Measurements from ENCODE around the gene C19orf25. TPM values are rescaled to one million over a fixed set of nuclear protein-coding genes. Genes with fewer than 3 reads are reported as not detected.

C19orf25 gene
- polyA plus RNA-seq, 1 donor from 2014 or later: 80.2 TPM

DNA sequence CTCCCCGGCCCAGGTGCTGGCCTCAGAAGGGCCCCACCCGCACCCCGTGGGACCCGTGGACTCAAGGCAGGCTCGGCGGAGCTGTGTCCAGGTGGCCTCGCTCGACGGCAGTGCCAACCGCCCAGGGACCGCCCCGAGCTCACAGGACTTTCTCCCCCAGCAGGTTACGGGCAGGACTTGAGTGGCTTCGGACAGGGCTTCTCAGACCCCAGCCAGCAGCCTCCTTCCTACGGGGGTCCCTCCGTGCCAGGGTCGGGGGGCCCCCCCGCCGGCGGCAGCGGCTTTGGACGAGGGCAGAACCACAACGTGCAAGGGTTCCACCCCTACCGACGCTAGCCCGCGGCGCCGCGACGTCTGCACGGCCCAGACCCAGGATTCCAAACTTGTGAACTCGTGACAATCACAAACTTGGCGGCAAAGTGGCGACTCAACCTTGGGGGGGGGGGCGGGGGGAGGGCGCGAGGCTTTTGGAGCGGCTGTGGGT lies 44.4 kb downstream of the C19orf25 start:
- H3K27ac ChIP-seq (ENCODE audit: low read length): no peak overlapping the region

DNA sequence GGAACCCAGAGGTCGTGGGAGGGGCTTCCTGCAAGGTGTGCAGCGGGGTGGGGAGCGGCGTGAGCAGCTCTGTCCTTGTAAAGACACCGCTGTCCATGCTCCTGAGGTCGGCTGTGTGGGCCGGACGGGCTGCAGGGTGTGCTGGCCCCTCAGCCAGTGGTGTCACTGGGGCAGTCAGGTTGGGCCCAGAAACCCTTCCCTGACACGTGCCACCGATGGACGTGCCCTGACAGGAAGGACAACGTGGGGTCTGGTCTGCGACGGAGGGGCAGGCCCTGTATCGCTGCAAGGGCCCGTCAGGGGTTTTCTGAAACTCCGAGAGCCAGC lies 45.0 kb downstream of the C19orf25 start:
- no peak for TF ChIP-seq EP300 (conservative IDR thresholded peaks at IDR 0.05; ENCODE audit: poor library complexity, severe bottlenecking)
- TF ChIP-seq, protein P1, sequence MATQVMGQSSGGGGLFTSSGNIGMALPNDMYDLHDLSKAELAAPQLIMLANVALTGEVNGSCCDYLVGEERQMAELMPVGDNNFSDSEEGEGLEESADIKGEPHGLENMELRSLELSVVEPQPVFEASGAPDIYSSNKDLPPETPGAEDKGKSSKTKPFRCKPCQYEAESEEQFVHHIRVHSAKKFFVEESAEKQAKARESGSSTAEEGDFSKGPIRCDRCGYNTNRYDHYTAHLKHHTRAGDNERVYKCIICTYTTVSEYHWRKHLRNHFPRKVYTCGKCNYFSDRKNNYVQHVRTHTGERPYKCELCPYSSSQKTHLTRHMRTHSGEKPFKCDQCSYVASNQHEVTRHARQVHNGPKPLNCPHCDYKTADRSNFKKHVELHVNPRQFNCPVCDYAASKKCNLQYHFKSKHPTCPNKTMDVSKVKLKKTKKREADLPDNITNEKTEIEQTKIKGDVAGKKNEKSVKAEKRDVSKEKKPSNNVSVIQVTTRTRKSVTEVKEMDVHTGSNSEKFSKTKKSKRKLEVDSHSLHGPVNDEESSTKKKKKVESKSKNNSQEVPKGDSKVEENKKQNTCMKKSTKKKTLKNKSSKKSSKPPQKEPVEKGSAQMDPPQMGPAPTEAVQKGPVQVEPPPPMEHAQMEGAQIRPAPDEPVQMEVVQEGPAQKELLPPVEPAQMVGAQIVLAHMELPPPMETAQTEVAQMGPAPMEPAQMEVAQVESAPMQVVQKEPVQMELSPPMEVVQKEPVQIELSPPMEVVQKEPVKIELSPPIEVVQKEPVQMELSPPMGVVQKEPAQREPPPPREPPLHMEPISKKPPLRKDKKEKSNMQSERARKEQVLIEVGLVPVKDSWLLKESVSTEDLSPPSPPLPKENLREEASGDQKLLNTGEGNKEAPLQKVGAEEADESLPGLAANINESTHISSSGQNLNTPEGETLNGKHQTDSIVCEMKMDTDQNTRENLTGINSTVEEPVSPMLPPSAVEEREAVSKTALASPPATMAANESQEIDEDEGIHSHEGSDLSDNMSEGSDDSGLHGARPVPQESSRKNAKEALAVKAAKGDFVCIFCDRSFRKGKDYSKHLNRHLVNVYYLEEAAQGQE (IDR thresholded peaks at IDR 0.05; ENCODE audit: borderline replicate concordance): no peak
- TF ChIP-seq, protein P2, sequence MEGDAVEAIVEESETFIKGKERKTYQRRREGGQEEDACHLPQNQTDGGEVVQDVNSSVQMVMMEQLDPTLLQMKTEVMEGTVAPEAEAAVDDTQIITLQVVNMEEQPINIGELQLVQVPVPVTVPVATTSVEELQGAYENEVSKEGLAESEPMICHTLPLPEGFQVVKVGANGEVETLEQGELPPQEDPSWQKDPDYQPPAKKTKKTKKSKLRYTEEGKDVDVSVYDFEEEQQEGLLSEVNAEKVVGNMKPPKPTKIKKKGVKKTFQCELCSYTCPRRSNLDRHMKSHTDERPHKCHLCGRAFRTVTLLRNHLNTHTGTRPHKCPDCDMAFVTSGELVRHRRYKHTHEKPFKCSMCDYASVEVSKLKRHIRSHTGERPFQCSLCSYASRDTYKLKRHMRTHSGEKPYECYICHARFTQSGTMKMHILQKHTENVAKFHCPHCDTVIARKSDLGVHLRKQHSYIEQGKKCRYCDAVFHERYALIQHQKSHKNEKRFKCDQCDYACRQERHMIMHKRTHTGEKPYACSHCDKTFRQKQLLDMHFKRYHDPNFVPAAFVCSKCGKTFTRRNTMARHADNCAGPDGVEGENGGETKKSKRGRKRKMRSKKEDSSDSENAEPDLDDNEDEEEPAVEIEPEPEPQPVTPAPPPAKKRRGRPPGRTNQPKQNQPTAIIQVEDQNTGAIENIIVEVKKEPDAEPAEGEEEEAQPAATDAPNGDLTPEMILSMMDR (IDR thresholded peaks at IDR 0.05; ENCODE audit: poor library complexity, severe bottlenecking): no peak
- TF ChIP-seq EZH2 (IDR thresholded peaks at IDR 0.05; ENCODE audit: borderline replicate concordance, insufficient read depth, low read length, poor library complexity, severe bottlenecking): no peak
- no peak for TF ChIP-seq POLR2AphosphoS5 (IDR thresholded peaks at IDR 0.05)
- TF ChIP-seq TAF1 (IDR thresholded peaks at IDR 0.05; ENCODE audit: low read depth): no peak
- no peaks in the 10 kb centered on the region for H4K20me1 ChIP-seq (ENCODE audit: insufficient read depth)
- no peak overlapping the region for H3K4me3 ChIP-seq (ENCODE audit: low read length)
- H3K79me2 ChIP-seq (replicated peaks; ENCODE audit: insufficient read depth, low read length): peaks cover 6% of the 10 kb centered on the region
- no peaks in the 10 kb centered on the region for H3K27me3 ChIP-seq (ENCODE audit: insufficient read depth, low read depth, low read length)
- H3K27ac ChIP-seq (ENCODE audit: low read length): no peak overlapping the region
- H3K9me3 ChIP-seq (ENCODE audit: low read length): no peaks in the 10 kb centered on the region
- H3K9ac ChIP-seq (ENCODE audit: low read length): no peak overlapping the region
- no peaks in the 10 kb centered on the region for H3K9me2 ChIP-seq (ENCODE audit: insufficient read depth, low read length)
- H2AFZ ChIP-seq (ENCODE audit: low read depth, low read length): no peak overlapping the region
- no peaks in the 10 kb centered on the region for H3K36me3 ChIP-seq (ENCODE audit: insufficient read depth, low read length)
- H3F3A ChIP-seq (ENCODE audit: insufficient read depth, low read length, poor library complexity, severe bottlenecking): peaks cover 4% of the 10 kb centered on the region
- H3K4me2 ChIP-seq (ENCODE audit: low read length): no peak overlapping the region

More for the DNA sequence above, 44.4 kb downstream of the C19orf25 start:
- Histone ChIP-seq H2AFZ (ENCODE audit: low read depth, low read length) (no peak overlapping the region), H3F3A (ENCODE audit: insufficient read depth, low read length, poor library complexity, severe bottlenecking) (peaks cover 4% of the 10 kb centered on the region), H3K9ac (ENCODE audit: low read length) (no peak overlapping the region), H3K4me2 (ENCODE audit: low read length) (no peak overlapping the region), H3K27me3 (ENCODE audit: insufficient read depth, low read depth, low read length) (no peaks in the 10 kb centered on the region), H3K36me3 (ENCODE audit: insufficient read depth, low read length) (no peaks in the 10 kb centered on the region), H3K9me2 (ENCODE audit: insufficient read depth, low read length) (no peaks in the 10 kb centered on the region), H3K4me3 (ENCODE audit: low read length) (no peak overlapping the region), H4K20me1 (ENCODE audit: insufficient read depth) (peaks cover 2% of the 10 kb centered on the region), H3K79me2 (replicated peaks; ENCODE audit: insufficient read depth, low read length) (peaks cover 12% of the 10 kb centered on the region), H3K9me3 (ENCODE audit: low read length) (no peaks in the 10 kb centered on the region)
- no peak for TF ChIP-seq MXI1 (conservative IDR thresholded peaks at IDR 0.05; ENCODE audit: poor library complexity, severe bottlenecking)
- TF ChIP-seq, protein P1 (IDR thresholded peaks at IDR 0.05; ENCODE audit: borderline replicate concordance): no peak
- no peak for TF ChIP-seq POLR2AphosphoS5 (IDR thresholded peaks at IDR 0.05)
- TF ChIP-seq RAD21 (conservative IDR thresholded peaks at IDR 0.05): no peak
- TF ChIP-seq EZH2 (IDR thresholded peaks at IDR 0.05; ENCODE audit: borderline replicate concordance, insufficient read depth, low read length, poor library complexity, severe bottlenecking): no peak
- TF ChIP-seq SMC3 (conservative IDR thresholded peaks at IDR 0.05; ENCODE audit: poor library complexity): no peak
- TF ChIP-seq TAF1 (IDR thresholded peaks at IDR 0.05; ENCODE audit: low read depth): no peak
- TF ChIP-seq, protein P2 (IDR thresholded peaks at IDR 0.05; ENCODE audit: poor library complexity, severe bottlenecking): no peak
- no peak for TF ChIP-seq EP300 (conservative IDR thresholded peaks at IDR 0.05; ENCODE audit: poor library complexity, severe bottlenecking)
